HepG2 (cell line): ENCODE measurements around the gene ZFPM1. TPM values are rescaled to one million over a fixed set of nuclear protein-coding genes. Genes with fewer than 3 reads are reported as not detected.

Experiments used
- ATAC-seq: fragments of 200-7000 bp; cut with Tn5 transposase; 3 replicates; pipeline ENCODE4 v1.9.1; 2020; ENCODE audit warnings: mild to moderate bottlenecking, moderate library complexity
- BruUV-seq: library from RNA; stranded (reverse); fragments of 400-500 nt; replicated peaks from 2 replicates; lab custom pipeline; 2021; lab: Mats Ljungman, UMichigan
- CTCF ChIA-PET: fragments of 300-600 bp; formaldehyde crosslinking; extraction: SDS; loops from one replicate; lab custom pipeline; 2021; ENCODE audit warnings: low total read pairs, inconsistent platforms, low intra/inter-chr PET ratio; lab: Yijun Ruan, JAX
- POLR2A ChIA-PET: fragments of 350-600 bp; sonication (Branson Sonifier 250); formaldehyde crosslinking; loops from one replicate; lab custom pipeline; 2020; ENCODE audit warnings: antibody characterized with exemption, inconsistent platforms; lab: Yijun Ruan, JAX
- DNase-seq: peaks from one replicate; pipeline ENCODE4 v3.0.0-alpha.2; 2015; ENCODE audit warnings: low spot score
- FAIRE-seq: peaks from 3 replicates; lab custom pipeline; 2011; peaks lifted over from hg19 to GRCh38; lab: Jason Lieb, UNC
- H2AFZ ChIP-seq: one replicate; pipeline ENCODE4 v1.6.1; 2011; ENCODE audit warnings: low read length, inconsistent platforms
- H3K27ac ChIP-seq: fragments of 300-600 bp; 3 replicates; pipeline ENCODE4 v1.8.0; 2011; ENCODE audit warnings: mixed run types, mild to moderate bottlenecking, mixed read lengths, low read length, inconsistent platforms; ENCODE audit not compliant: insufficient read depth; ENCODE audit errors: extremely low read length
- H3K27me3 ChIP-seq, 2 experiments: fragments of 200-600 bp in 1 of 2; 2 replicates in 1 of 2; 3 replicates in 1 of 2; pipeline versions ENCODE4 v1.6.0 to v1.8.0; 2011; ENCODE audit warnings: low read length in 2 of 2, mild to moderate bottlenecking in 2 of 2, moderate library complexity in 2 of 2, inconsistent platforms in 1 of 2; ENCODE audit not compliant: insufficient read depth in 2 of 2, control insufficient read depth in 1 of 2
- H3K36me3 ChIP-seq, 2 experiments: fragments of 200-600 bp in 1 of 2; replicated peaks in 1 of 2; 2 replicates in 1 of 2; 3 replicates in 1 of 2; pipeline versions ENCODE4 v1.5.1 to v1.8.0; 2011; ENCODE audit warnings: low read length in 2 of 2, inconsistent platforms in 1 of 2; ENCODE audit not compliant: insufficient read depth in 2 of 2, control insufficient read depth in 1 of 2
- H3K4me1 ChIP-seq: 2 replicates; pipeline ENCODE4 v1.5.1; 2012; ENCODE audit warnings: low read length, inconsistent platforms; ENCODE audit not compliant: insufficient read depth
- H3K4me2 ChIP-seq: 2 replicates; pipeline ENCODE4 v1.6.0; 2011; ENCODE audit warnings: low read depth, low read length, inconsistent platforms
- H3K4me3 ChIP-seq, 3 experiments: fragments of 200-600 bp in 1 of 3; sonication (generic), shearing (Covaris generic) in 1 of 3; replicated peaks in 1 of 3; 2 replicates each; pipeline ENCODE4 v1.5.1; 2011 to 2016; ENCODE audit warnings: low read length in 3 of 3, inconsistent platforms in 2 of 3, low read depth in 2 of 3, mild to moderate bottlenecking in 2 of 3, control low read depth in 1 of 3, mixed read lengths in 1 of 3; ENCODE audit not compliant: insufficient read depth in 1 of 3
- H3K79me2 ChIP-seq: one replicate; pipeline ENCODE4 v1.6.1; 2011; ENCODE audit warnings: low read length, inconsistent platforms; ENCODE audit not compliant: insufficient read depth
- H3K9ac ChIP-seq: 2 replicates; pipeline ENCODE4 v1.6.0; 2011; ENCODE audit warnings: mild to moderate bottlenecking, low read depth, low read length, inconsistent platforms; ENCODE audit not compliant: insufficient read depth
- H3K9me3 ChIP-seq: 2 replicates; pipeline ENCODE4 v1.5.1; 2012; ENCODE audit warnings: mild to moderate bottlenecking, low read length
- H4K20me1 ChIP-seq: 2 replicates; pipeline ENCODE4 v1.6.0; 2011; ENCODE audit warnings: inconsistent platforms, mild to moderate bottlenecking, low read length, moderate library complexity; ENCODE audit not compliant: insufficient read depth
- ARHGAP35 ChIP-seq: sonication (generic); formaldehyde crosslinking; IDR thresholded peaks from 2 replicates; pipeline ENCODE4 v1.9.0; 2022; ENCODE audit warnings: mild to moderate bottlenecking, inconsistent platforms, moderate library complexity, missing genetic modification reagents, borderline replicate concordance
- ATF7 ChIP-seq, 2 experiments: fragments of 450-650 bp in 1 of 2; sonication (generic) in 1 of 2; formaldehyde crosslinking in 1 of 2; IDR thresholded peaks; 2 replicates each; pipeline versions ENCODE4 v1.4.0 to v1.6.1; 2016 to 2020; ENCODE audit warnings: antibody characterized with exemption in 1 of 2, mild to moderate bottlenecking in 1 of 2, missing genetic modification reagents in 1 of 2
- DMAP1 ChIP-seq: IDR thresholded peaks from 2 replicates; pipeline ENCODE4 v1.6.1; 2016
- ETV6 ChIP-seq: sonication (generic); formaldehyde crosslinking; conservative IDR thresholded peaks from 2 replicates; pipeline ENCODE4 v1.4.0; 2020; ENCODE audit warnings: missing genetic modification reagents
- MAZ ChIP-seq, 2 experiments: sonication (generic) in 1 of 2; formaldehyde crosslinking in 1 of 2; IDR thresholded peaks; 2 replicates each; pipeline versions ENCODE4 v1.5.0 to v1.6.1; 2012 to 2020; ENCODE audit warnings: low read depth in 2 of 2, mild to moderate bottlenecking in 2 of 2, borderline replicate concordance in 1 of 2, improper control_type of control experiment in 1 of 2, low read length in 1 of 2, missing genetic modification reagents in 1 of 2, moderate library complexity in 1 of 2
- NR2F6 ChIP-seq, 2 experiments: IDR thresholded peaks; 2 replicates each; pipeline ENCODE4 v1.6.1; 2016; ENCODE audit warnings: antibody characterized with exemption in 1 of 2, mild to moderate bottlenecking in 1 of 2
- PCBP1 ChIP-seq: fragments of 200-400 bp; formaldehyde crosslinking; IDR thresholded peaks from 2 replicates; pipeline ENCODE4 v1.6.1; 2017; ENCODE audit warnings: mild to moderate bottlenecking, low read depth, low read length, borderline replicate concordance
- PITX1 ChIP-seq: sonication (generic); formaldehyde crosslinking; IDR thresholded peaks from 2 replicates; pipeline ENCODE4 v1.5.1; 2020; ENCODE audit warnings: mild to moderate bottlenecking, missing genetic modification reagents
- RAD21 ChIP-seq: fragments of 450-650 bp; formaldehyde crosslinking; IDR thresholded peaks from 2 replicates; pipeline ENCODE4 v1.5.0; 2020; ENCODE audit warnings: mild to moderate bottlenecking
- TBX2 ChIP-seq: sonication (generic); formaldehyde crosslinking; IDR thresholded peaks from 2 replicates; pipeline ENCODE4 v1.5.0; 2020; ENCODE audit warnings: missing genetic modification reagents, mild to moderate bottlenecking, borderline replicate concordance
- TCF7L2 ChIP-seq: IDR thresholded peaks from 2 replicates; pipeline ENCODE4 v1.6.1; 2011; ENCODE audit warnings: mild to moderate bottlenecking, low read depth, low read length, moderate library complexity
- ZFP91 ChIP-seq: sonication (generic); formaldehyde crosslinking; IDR thresholded peaks from 2 replicates; pipeline ENCODE4 v1.9.0; 2022; ENCODE audit warnings: missing genetic modification reagents, mild to moderate bottlenecking, borderline replicate concordance
- ZNF510 ChIP-seq: sonication (generic); formaldehyde crosslinking; IDR thresholded peaks from 2 replicates; pipeline ENCODE4 v1.4.0; 2020; ENCODE audit warnings: low read depth, mild to moderate bottlenecking, missing genetic modification reagents
- ZNF546 ChIP-seq: sonication (generic); formaldehyde crosslinking; conservative IDR thresholded peaks from 2 replicates; pipeline ENCODE4 v1.8.1; 2023; ENCODE audit warnings: mild to moderate bottlenecking, missing genetic modification reagents
- ZNF615 ChIP-seq: sonication (generic); formaldehyde crosslinking; IDR thresholded peaks from 2 replicates; pipeline ENCODE4 v1.5.0; 2020; ENCODE audit warnings: mild to moderate bottlenecking, missing genetic modification reagents, borderline replicate concordance
- ZNF619 ChIP-seq: sonication (generic); formaldehyde crosslinking; IDR thresholded peaks from 2 replicates; pipeline ENCODE4 v1.4.0; 2020; ENCODE audit warnings: mild to moderate bottlenecking, missing genetic modification reagents
- ZNF747 ChIP-seq: sonication (generic); formaldehyde crosslinking; IDR thresholded peaks from 2 replicates; pipeline ENCODE4 v1.8.1; 2023; ENCODE audit warnings: missing genetic modification reagents, mild to moderate bottlenecking, borderline replicate concordance
- ZNF766 ChIP-seq: sonication (generic); formaldehyde crosslinking; IDR thresholded peaks from 2 replicates; pipeline ENCODE4 v1.5.0; 2020; ENCODE audit warnings: missing genetic modification reagents, borderline replicate concordance
- ZNF780A ChIP-seq: sonication (generic); formaldehyde crosslinking; IDR thresholded peaks from 2 replicates; pipeline ENCODE4 v1.8.0; 2022; ENCODE audit warnings: mild to moderate bottlenecking, missing genetic modification reagents, moderate library complexity
- ZNF83 ChIP-seq: sonication (generic); formaldehyde crosslinking; IDR thresholded peaks from 2 replicates; pipeline ENCODE4 v1.4.0; 2020; ENCODE audit warnings: missing genetic modification reagents, mild to moderate bottlenecking, borderline replicate concordance
- WGBS: methylation state at CpG from one replicate; pipeline ENCODE4 v1.1.6; 2017; ENCODE audit warnings: low lambda C conversion rate; 5-methylcytosine and 5-hydroxymethylcytosine counted together
- in situ Hi-C: cut with HindIII; loops from 2 replicates; pipeline ENCODE4 v1.10.0; 2017; ENCODE audit warnings: low pct_unique_long_range_greater_than_20kb; ENCODE audit not compliant: extremely low pct_ligation_motif_present
- intact Hi-C: fragments of 100-400 bp; cut with micrococcal nuclease; formaldehyde crosslinking; loops from one replicate; pipeline ENCODE4 v1.10.0; 2022; ENCODE audit not compliant: unreplicated experiment
- polyA plus RNA-seq, 8 experiments: library from polyadenylated mRNA; depleted of rRNA in 3 of 8; stranded (reverse) in 7 of 8; unstranded in 1 of 8; fragments of >200 nt; fragmentation: Illumina TruSeq in 4 of 8; extraction: Trizol in 4 of 8; gene quantifications; 2 replicates each; pipeline versions ENCODE4 v1.2.1 to v1.2.3, GENCODE V29; 2011 to 2016; ENCODE audit warnings: low read depth in 4 of 8, missing spikeins in 1 of 8, mixed read lengths in 1 of 8; ENCODE audit not compliant: insufficient read depth in 1 of 8
- total RNA-seq, 5 experiments: library from RNA; depleted of rRNA; stranded (reverse); fragments of >200 nt; fragmentation: Illumina TruSeq; extraction: Trizol; gene quantifications; 2 replicates each; pipeline ENCODE4 v1.2.3, GENCODE V29; 2016; ENCODE audit warnings: low read depth in 1 of 5
- TF ChIP-seq, protein P1 (sequence below): sonication (generic); formaldehyde crosslinking; IDR thresholded peaks from 2 replicates; pipeline ENCODE4 v1.8.0; 2023; ENCODE audit warnings: mild to moderate bottlenecking, missing genetic modification reagents

The ZFPM1 gene
- total and polyA plus RNA-seq, 2 of the 13 experiments (the other 11 are each of a cell fraction or from before 2014, with no cell fraction given), result 1.3 to 3.8 TPM

GRCh38 chr16:88569614-88569984 is 116.5 kb downstream of the ZFPM1 start:
- BruUV-seq, result TSS peak; percentile 88
- H2AFZ ChIP-seq, result no peak overlapping the region
- H3K4me3 ChIP-seq, result peak overlapping the region; percentile 89 to 100 (median 92)
- H3K4me2 ChIP-seq, result peak overlapping the region; percentile 98
- DNase-seq (peak; percentile 34), ATAC-seq (peak; percentile 66), FAIRE-seq (no peak)
- under 1% methylated on average over 21 of the region's 28 CpGs for WGBS
- H3K9ac ChIP-seq, result peak overlapping the region; percentile 89
- in situ Hi-C loops, result no loop called here
- H3K4me1 ChIP-seq, result peaks cover 28% of the 10 kb centered on the region
- H3K36me3 ChIP-seq, result peaks cover 4 to 27% of the 10 kb centered on the region in 2 experiments
- peaks cover 18% of the 10 kb centered on the region for H4K20me1 ChIP-seq
- intact Hi-C loops, result no loop called here
- POLR2A ChIA-PET, result interaction anchor here (0.8 to 1.8 kb wide), 21 partner anchors 9 to 804 kb away, joined by 3 to 16 read pairs (median 5); partner anchors contain the start of genes BANP, KLHDC4, MVD and ZFPM1
- H3K9me3 ChIP-seq, result no peaks in the 10 kb centered on the region
- H3K79me2 ChIP-seq, result peaks cover 39% of the 10 kb centered on the region
- CTCF ChIA-PET, result no interaction called here
- H3K27me3 ChIP-seq, result no peaks in the 10 kb centered on the region; a peak in 1 of 5 replicates
- H3K27ac ChIP-seq, result peak overlapping the region; percentile 53
- no peak for TF ChIP-seq MAZ (IDR thresholded peaks at IDR 0.05; ENCODE audit: borderline replicate concordance, low read depth, low read length)
- TF ChIP-seq MAZ (CRISPR knock-in tag; IDR thresholded peaks at IDR 0.05; ENCODE audit: low read depth), result peak; percentile 5; the same call in 1 of the 2 replicates
- TF ChIP-seq TCF7L2, result no peak
- no peak for TF ChIP-seq ZNF619 (CRISPR knock-in tag)
- TF ChIP-seq ETV6 (CRISPR knock-in tag), result no peak
- peak; percentile 52; the same call in 1 of the 2 replicates for TF ChIP-seq ZNF747 (CRISPR knock-in tag)
- TF ChIP-seq RAD21 (CRISPR knock-in tag), result peak; percentile 9; the same call in 1 of the 2 replicates
- TF ChIP-seq ZNF83 (CRISPR knock-in tag), result 0 out of 2 replicates have a peak, but pooled peaks have one; percentile 36
- peak; percentile 68; the same call in 1 of the 2 replicates for TF ChIP-seq ZNF780A (CRISPR knock-in tag)
- TF ChIP-seq PCBP1, result no peak
- TF ChIP-seq ATF7 (IDR thresholded peaks at IDR 0.05), result no peak
- TF ChIP-seq ATF7 (CRISPR knock-in tag; IDR thresholded peaks at IDR 0.05), result 0 out of 2 replicates have a peak, but pooled peaks have one; percentile 18
- TF ChIP-seq ZNF546, result no peak
- peak; percentile 55; the same call in 1 of the 2 replicates for TF ChIP-seq TBX2 (CRISPR knock-in tag)
- 0 out of 2 replicates have a peak, but pooled peaks have one; percentile 43 for TF ChIP-seq ZNF510 (CRISPR knock-in tag)
- TF ChIP-seq DMAP1 (CRISPR knock-in tag), result peak; percentile 23; the same call in 1 of the 2 replicates
- no peak for TF ChIP-seq ZNF615 (CRISPR knock-in tag)
- no peak for TF ChIP-seq PITX1 (CRISPR knock-in tag)
- TF ChIP-seq NR2F6 (IDR thresholded peaks at IDR 0.05), result no peak
- 0 out of 2 replicates have a peak, but pooled peaks have one; percentile 4 for TF ChIP-seq NR2F6 (CRISPR knock-in tag; IDR thresholded peaks at IDR 0.05)
- TF ChIP-seq, protein P1, sequence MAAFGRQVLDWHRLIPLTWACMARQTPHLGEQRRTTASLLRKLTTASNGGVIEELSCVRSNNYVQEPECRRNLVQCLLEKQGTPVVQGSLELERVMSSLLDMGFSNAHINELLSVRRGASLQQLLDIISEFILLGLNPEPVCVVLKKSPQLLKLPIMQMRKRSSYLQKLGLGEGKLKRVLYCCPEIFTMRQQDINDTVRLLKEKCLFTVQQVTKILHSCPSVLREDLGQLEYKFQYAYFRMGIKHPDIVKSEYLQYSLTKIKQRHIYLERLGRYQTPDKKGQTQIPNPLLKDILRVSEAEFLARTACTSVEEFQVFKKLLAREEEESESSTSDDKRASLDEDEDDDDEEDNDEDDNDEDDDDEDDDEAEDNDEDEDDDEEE (CRISPR knock-in tag), result peak; percentile 71; the same call in 1 of the 2 replicates
- TF ChIP-seq ZFP91 (CRISPR knock-in tag), result peak; percentile 64; the same call in 1 of the 2 replicates
- peak; percentile 60; the same call in 1 of the 2 replicates for TF ChIP-seq ARHGAP35 (CRISPR knock-in tag)
- TF ChIP-seq ZNF766 (CRISPR knock-in tag), result no peak
